HAP-1 (cell line): ENCODE measurements around the gene CTBP2.

Experiments used
- DNase-seq, 2 experiments: peaks; one replicate each; pipeline ENCODE4 v3.0.0-alpha.2; 2016 to 2020; ENCODE audit warnings: low spot score in 2 of 2
- H3K27me3 ChIP-seq: fragments of 250-450 bp; sonication (Bioruptor Pico); 2 replicates; pipeline ENCODE4 v1.5.1; 2020; ENCODE audit warnings: low read depth, mild to moderate bottlenecking, moderate library complexity
- H3K36me3 ChIP-seq: fragments of 250-450 bp; sonication (Bioruptor Pico); replicated peaks from 2 replicates; pipeline ENCODE4 v1.5.1; 2020; ENCODE audit warnings: mild to moderate bottlenecking
- H3K4me1 ChIP-seq: fragments of 250-450 bp; sonication (Bioruptor Pico); 2 replicates; pipeline ENCODE4 v1.5.1; 2020; ENCODE audit warnings: mild to moderate bottlenecking
- H3K4me3 ChIP-seq: fragments of 250-450 bp; sonication (Bioruptor Pico); 2 replicates; pipeline ENCODE4 v1.5.1; 2020; ENCODE audit warnings: mild to moderate bottlenecking, moderate library complexity
- H3K9me3 ChIP-seq: fragments of 250-450 bp; sonication (Bioruptor Pico); 2 replicates; pipeline ENCODE4 v1.5.1; 2020; ENCODE audit warnings: mild to moderate bottlenecking, moderate library complexity
- in situ Hi-C: fragments of 300-500 bp; cut with MboI; formaldehyde crosslinking; loops from 3 replicates; pipeline ENCODE4 v1.14.3; 2020; ENCODE audit warnings: low sequenced_read_pairs, inconsistent platforms, mixed read lengths

The CTBP2 gene

DNA sequence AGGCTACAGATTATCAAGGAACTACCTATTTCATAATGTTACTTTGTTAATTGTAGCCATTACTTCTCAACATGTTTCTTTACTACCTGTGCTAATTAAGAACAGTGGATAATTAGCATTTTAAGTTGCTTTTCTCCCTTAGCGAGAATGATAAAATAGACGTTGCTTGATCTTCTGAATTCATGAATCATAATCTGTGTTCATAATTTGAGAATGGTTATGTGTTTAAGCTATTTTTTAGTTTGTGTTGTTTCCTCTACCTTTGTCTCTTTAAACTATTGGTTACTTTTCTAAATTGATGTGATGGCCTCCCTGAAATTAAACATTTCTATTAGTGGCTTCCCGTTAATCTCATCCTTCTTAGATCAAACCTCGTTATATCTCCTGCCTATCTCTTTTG lies 218.5 kb downstream of the CTBP2 start, which contains the start of gene ZRANB1:
Gene ZRANB1, plus strand, starts transcription at position 301 of the 400 bp plus-strand sequence. CDS start 371 bp downstream, outside the sequence.
- in situ Hi-C loops: no loop called here
- no peak for DNase-seq
- H3K36me3 ChIP-seq: 0 out of 2 replicates have a peak, but pooled peaks cover 4% of the 10 kb centered on the region
- H3K4me3 ChIP-seq: no peak within 1 kb of the TSS
- no peaks in the 10 kb centered on the region for H3K9me3 ChIP-seq
- H3K4me1 ChIP-seq: peaks cover 29% of the 10 kb centered on the region
- no peaks in the 10 kb centered on the region for H3K27me3 ChIP-seq

DNA sequence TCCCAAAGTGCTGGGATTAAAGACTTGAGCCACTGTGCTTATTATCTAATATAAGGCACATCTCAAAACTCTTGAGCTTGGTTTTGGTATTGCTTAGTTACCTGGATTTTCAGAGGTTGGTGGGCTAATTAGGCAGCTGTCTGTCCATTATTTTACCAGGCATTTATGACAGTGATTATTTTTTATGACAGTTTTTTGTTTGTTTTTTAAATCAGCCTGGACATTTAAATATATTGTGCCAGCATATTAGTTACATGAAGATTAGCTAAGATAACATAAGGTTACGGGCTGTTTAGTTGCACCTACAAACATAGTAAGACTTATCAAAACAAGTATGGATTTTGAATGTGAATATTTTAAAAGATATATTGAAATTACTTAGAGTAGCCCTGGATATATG lies 221.1 kb downstream of the CTBP2 start:
- in situ Hi-C loops: no loop called here
- Histone ChIP-seq H3K27me3 (no peaks in the 10 kb centered on the region), H3K36me3 (no peaks in the 10 kb centered on the region), H3K4me1 (peaks cover 11% of the 10 kb centered on the region), H3K9me3 (no peaks in the 10 kb centered on the region), H3K4me3 (no peak overlapping the region)
- no peak for DNase-seq

DNA sequence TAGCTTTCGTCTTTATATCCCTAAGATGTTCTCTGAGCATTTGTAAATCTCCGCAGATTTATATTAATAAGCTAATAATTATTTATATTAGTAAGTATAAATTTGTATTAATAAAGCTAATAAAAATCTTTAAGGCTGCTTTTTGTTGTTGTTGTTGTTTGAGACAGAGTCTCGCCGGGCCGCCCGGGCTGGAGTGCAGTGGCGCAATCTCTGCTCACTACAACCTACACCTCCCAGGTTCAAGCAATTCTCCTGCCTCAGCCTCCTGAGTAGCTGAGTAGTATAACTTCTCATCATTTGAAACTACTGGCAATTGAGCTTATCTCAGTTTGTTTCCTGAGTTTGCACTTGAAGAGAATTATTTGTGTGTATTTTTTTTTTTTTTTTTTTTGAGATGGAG lies 223.6 kb downstream of the CTBP2 start:
- H3K27me3 ChIP-seq: no peaks in the 10 kb centered on the region
- H3K4me3 ChIP-seq: no peak overlapping the region
- no peaks in the 10 kb centered on the region for H3K36me3 ChIP-seq
- in situ Hi-C loops: no loop called here
- no peak for DNase-seq
- H3K4me1 ChIP-seq: 0 out of 2 replicates have a peak, but pooled peaks cover 4% of the 10 kb centered on the region
- peaks cover 2% of the 10 kb centered on the region for H3K9me3 ChIP-seq

DNA sequence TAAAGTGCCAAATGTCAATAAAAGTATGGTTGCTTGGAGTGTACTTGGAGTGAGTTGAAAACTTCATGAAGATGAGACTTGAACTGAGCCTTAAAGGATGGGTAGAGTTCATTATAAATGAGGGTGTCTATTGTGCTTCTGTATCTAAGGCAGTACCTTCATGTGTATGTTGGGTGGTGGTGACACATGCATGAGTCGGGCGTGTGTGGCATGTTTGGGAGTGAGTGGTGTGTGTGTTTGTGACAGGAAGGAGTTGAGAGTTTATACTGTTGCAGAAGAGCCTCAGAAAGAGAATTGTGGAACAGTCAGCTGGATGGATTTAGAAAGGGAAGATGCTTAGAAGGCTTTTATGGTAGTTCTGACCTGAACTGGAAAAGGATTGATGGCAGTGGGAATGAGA lies 224.4 kb downstream of the CTBP2 start:
- no peak overlapping the region for H3K4me3 ChIP-seq
- H3K9me3 ChIP-seq: peaks cover 6% of the 10 kb centered on the region
- 0 out of 2 replicates have a peak, but pooled peaks cover 4% of the 10 kb centered on the region for H3K4me1 ChIP-seq
- no peaks in the 10 kb centered on the region for H3K36me3 ChIP-seq
- H3K27me3 ChIP-seq: no peaks in the 10 kb centered on the region
- DNase-seq: no peak
- in situ Hi-C loops: no loop called here
